ENCODE results near the gene CILP2. TPM values are rescaled to one million over a fixed set of nuclear protein-coding genes. Genes with fewer than 3 reads are reported as not detected.

Gene CILP2
- total and polyA plus RNA-seq, 2 experiments from 2014 or later, result 0.11 to 0.48 TPM

DNA sequence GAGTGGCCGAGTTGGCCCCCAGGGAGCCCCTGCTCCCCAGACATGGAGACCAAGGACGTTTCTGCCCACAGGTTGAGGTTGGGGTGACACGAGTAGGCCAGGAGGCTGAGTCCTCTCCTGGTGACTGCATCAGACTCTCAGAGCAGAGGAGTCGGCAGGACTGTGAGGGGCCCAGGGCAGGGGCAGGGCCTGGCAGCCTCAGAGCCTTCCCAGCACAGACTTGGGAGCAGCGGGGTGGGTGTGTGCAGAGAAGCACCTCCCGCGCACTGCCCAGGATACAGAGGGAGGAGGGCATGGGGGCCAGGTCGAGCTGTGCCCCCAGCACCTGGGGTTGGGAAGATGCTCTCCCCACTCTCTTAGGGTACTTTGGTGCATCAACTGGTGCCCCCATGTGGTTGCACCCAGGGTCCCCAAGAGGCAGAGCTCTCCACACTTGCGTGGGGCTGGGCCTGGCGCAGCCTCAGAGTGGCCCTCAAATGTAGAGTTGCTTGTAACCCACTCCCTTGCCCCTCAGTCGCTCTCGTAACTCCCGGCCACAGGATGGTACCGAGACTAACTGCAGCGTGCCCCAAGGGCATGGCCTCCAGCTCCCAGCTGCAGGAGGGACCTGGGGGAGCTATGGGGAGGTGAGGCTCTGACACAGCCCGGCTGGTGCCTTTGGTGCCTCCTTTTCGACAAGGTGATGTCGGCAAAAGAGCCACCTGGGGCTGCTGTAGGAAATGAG, 38.6 kb upstream of the CILP2 start:
- no peak for DNase-seq
- Histone ChIP-seq H3K4me1 (ENCODE audit: insufficient read depth) (no peaks in the 10 kb centered on the region), H3K4me3 (no peak overlapping the region), H3K79me2 (ENCODE audit: insufficient read depth) (peaks cover 32% of the 10 kb centered on the region), H4K20me1 (ENCODE audit: insufficient read depth) (no peaks in the 10 kb centered on the region), H2AFZ (no peak overlapping the region), H3K9me3 (ENCODE audit: low read depth) (no peaks in the 10 kb centered on the region), H3K27me3 (replicated peaks; ENCODE audit: insufficient read depth) (no peaks in the 10 kb centered on the region), H3K9me2 (ENCODE audit: insufficient read depth) (no peaks in the 10 kb centered on the region), H3K9ac (no peak overlapping the region), H3K36me3 (ENCODE audit: low read depth) (peaks cover 7% of the 10 kb centered on the region; the same call in 1 of the 2 replicates), H3K27ac (no peak overlapping the region), H3K4me2 (ENCODE audit: unreplicated experiment) (no peak overlapping the region), H3F3A (ENCODE audit: insufficient read depth) (no peaks in the 10 kb centered on the region)
- WGBS, 2 experiments (ENCODE audit: low coverage in 1 of 2, low lambda C conversion rate in 2 of 2, missing lambda C conversion rate in 2 of 2), result 80 to 85% methylated on average over 16 to 18 of the region's 18 CpGs
- no peak for TF ChIP-seq EZH2phosphoT487 (IDR thresholded peaks at IDR 0.05; ENCODE audit: insufficient read depth, low read depth)
- no peak for TF ChIP-seq EZH2 (IDR thresholded peaks at IDR 0.05; ENCODE audit: insufficient read depth, poor library complexity, severe bottlenecking)
- in situ Hi-C loops (cut with MboI), result loop anchor here (10.0 kb wide), 1 partner anchor 135 kb away; no protein-coding TSS in a partner anchor

DNA sequence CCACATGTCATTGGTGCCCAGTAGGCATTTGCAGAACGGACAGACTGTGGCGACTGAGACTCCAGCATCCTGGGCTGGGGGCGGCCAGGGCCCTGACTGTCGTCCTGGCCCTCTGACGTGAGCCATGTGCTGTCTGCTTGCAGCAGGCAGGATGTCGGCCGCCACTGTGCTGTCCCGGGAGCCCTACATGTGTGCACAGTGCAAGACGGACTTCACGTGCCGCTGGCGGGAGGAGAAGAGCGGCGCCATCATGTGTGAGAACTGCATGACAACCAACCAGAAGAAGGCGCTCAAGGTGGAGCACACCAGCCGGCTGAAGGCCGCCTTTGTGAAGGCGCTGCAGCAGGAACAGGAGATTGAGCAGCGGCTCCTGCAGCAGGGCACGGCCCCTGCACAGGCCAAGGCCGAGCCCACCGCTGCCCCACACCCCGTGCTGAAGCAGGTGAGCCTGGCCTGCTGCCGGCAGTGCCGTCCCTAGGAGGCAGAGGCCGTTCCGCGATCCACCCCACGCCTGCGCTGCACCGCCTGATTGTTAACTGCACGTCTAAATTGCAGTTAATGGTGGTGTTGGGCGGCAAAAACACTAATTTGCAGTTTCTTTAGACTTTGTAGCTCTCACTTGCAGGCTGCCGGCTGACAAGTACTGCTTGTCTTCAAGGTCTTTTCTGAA, 37.0 kb upstream of the CILP2 start:
- H3K4me1 ChIP-seq (ENCODE audit: insufficient read depth), result no peaks in the 10 kb centered on the region
- no peak overlapping the region for H3K4me2 ChIP-seq (ENCODE audit: unreplicated experiment)
- H4K20me1 ChIP-seq (ENCODE audit: insufficient read depth), result no peaks in the 10 kb centered on the region
- in situ Hi-C loops (cut with MboI), result no loop called here
- H3K9me2 ChIP-seq (ENCODE audit: insufficient read depth), result no peaks in the 10 kb centered on the region
- H3K9me3 ChIP-seq (ENCODE audit: low read depth), result no peaks in the 10 kb centered on the region
- no peaks in the 10 kb centered on the region; the same call in 1 of the 2 replicates for H3K36me3 ChIP-seq (ENCODE audit: low read depth)
- no peak for TF ChIP-seq EZH2 (IDR thresholded peaks at IDR 0.05; ENCODE audit: insufficient read depth, poor library complexity, severe bottlenecking)
- no peak for TF ChIP-seq EZH2phosphoT487 (IDR thresholded peaks at IDR 0.05; ENCODE audit: insufficient read depth, low read depth)
- WGBS, 2 experiments (ENCODE audit: low coverage in 1 of 2, low lambda C conversion rate in 2 of 2, missing lambda C conversion rate in 2 of 2), result 95 to 96% methylated on average over 28 to 34 of the region's 34 CpGs
- H3K79me2 ChIP-seq (ENCODE audit: insufficient read depth), result peaks cover 18% of the 10 kb centered on the region
- H3K9ac ChIP-seq, result no peak overlapping the region
- DNase-seq, result no peak
- no peak overlapping the region for H3K27ac ChIP-seq
- H3F3A ChIP-seq (ENCODE audit: insufficient read depth), result no peaks in the 10 kb centered on the region
- no peak overlapping the region for H2AFZ ChIP-seq
- no peaks in the 10 kb centered on the region for H3K27me3 ChIP-seq (replicated peaks; ENCODE audit: insufficient read depth)
- no peak overlapping the region for H3K4me3 ChIP-seq

DNA sequence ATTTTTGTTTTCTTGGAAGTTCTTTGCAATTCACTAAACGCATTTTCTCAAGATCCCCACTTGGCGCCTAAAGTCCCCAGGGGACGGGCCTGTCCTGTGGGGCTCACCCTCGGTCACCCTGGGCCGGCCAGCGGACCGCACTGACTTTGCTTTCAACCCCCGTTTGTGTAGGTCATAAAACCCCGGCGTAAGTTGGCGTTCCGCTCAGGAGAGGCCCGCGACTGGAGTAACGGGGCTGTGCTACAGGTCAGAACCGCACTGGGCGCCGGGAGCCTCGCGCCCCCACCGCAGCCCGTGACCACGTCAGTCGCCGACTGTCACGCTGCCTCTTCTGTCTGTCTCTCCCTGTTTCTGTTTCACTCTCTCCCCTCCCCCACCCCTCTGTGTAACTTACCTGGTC, 36.3 kb upstream of the CILP2 start:
- Histone ChIP-seq H3K36me3 (ENCODE audit: low read depth) (peaks cover 6% of the 10 kb centered on the region; the same call in 1 of the 2 replicates), H3K27ac (no peak overlapping the region)
- in situ Hi-C loops (cut with MboI), result no loop called here

DNA sequence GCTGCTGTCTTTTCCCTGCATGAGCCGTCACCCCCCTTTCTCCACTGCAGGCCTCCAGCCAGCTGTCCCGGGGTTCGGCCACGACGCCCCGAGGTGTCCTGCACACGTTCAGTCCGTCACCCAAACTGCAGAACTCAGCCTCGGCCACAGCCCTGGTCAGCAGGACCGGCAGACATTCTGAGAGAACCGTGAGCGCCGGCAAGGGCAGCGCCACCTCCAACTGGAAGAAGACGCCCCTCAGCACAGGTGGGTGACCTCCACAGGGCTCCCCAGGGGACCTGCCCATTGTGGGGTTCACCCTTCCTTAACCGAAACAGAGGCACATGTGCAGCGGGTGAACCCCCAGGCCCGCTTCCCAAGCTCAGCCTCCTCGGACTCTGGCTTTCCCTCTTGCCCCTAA, 35.8 kb upstream of the CILP2 start:
- no peak for TF ChIP-seq EZH2phosphoT487 (IDR thresholded peaks at IDR 0.05; ENCODE audit: insufficient read depth, low read depth)
- no peak for TF ChIP-seq EZH2 (IDR thresholded peaks at IDR 0.05; ENCODE audit: insufficient read depth, poor library complexity, severe bottlenecking)
- H3K79me2 ChIP-seq (ENCODE audit: insufficient read depth), result peaks cover 7% of the 10 kb centered on the region; the same call in 1 of the 2 replicates
- H3K4me1 ChIP-seq (ENCODE audit: insufficient read depth), result no peaks in the 10 kb centered on the region
- no peaks in the 10 kb centered on the region for H3K9me3 ChIP-seq (ENCODE audit: low read depth)
- no peaks in the 10 kb centered on the region for H3K27me3 ChIP-seq (replicated peaks; ENCODE audit: insufficient read depth)
- H3K9ac ChIP-seq, result no peak overlapping the region
- H3K36me3 ChIP-seq (ENCODE audit: low read depth), result peaks cover 8% of the 10 kb centered on the region; the same call in 1 of the 2 replicates
- no peak overlapping the region for H2AFZ ChIP-seq
- H3K4me2 ChIP-seq (ENCODE audit: unreplicated experiment), result no peak overlapping the region
- no peak overlapping the region for H3K4me3 ChIP-seq
- DNase-seq, result no peak
- no peaks in the 10 kb centered on the region for H4K20me1 ChIP-seq (ENCODE audit: insufficient read depth)
- H3K9me2 ChIP-seq (ENCODE audit: insufficient read depth), result no peaks in the 10 kb centered on the region
- no peaks in the 10 kb centered on the region for H3F3A ChIP-seq (ENCODE audit: insufficient read depth)
- WGBS, 2 experiments (ENCODE audit: low coverage in 1 of 2, low lambda C conversion rate in 2 of 2, missing lambda C conversion rate in 2 of 2), result 95 to 100% methylated on average over 19 of the region's 19 CpGs
- no peak overlapping the region for H3K27ac ChIP-seq
- in situ Hi-C loops (cut with MboI), result no loop called here

More for the DNA sequence above, 36.3 kb upstream of the CILP2 start:
- WGBS, 2 experiments (ENCODE audit: low coverage in 1 of 2, low lambda C conversion rate in 2 of 2, missing lambda C conversion rate in 2 of 2), result 89 to 91% methylated on average over 20 to 26 of the region's 26 CpGs
- Histone ChIP-seq H2AFZ (no peak overlapping the region), H4K20me1 (ENCODE audit: insufficient read depth) (no peaks in the 10 kb centered on the region), H3K9me3 (ENCODE audit: low read depth) (no peaks in the 10 kb centered on the region), H3K4me3 (no peak overlapping the region), H3K4me2 (ENCODE audit: unreplicated experiment) (no peak overlapping the region), H3K27me3 (replicated peaks; ENCODE audit: insufficient read depth) (no peaks in the 10 kb centered on the region), H3K9me2 (ENCODE audit: insufficient read depth) (no peaks in the 10 kb centered on the region), H3K9ac (no peak overlapping the region), H3K79me2 (ENCODE audit: insufficient read depth) (peaks cover 12% of the 10 kb centered on the region), H3F3A (ENCODE audit: insufficient read depth) (no peaks in the 10 kb centered on the region), H3K4me1 (ENCODE audit: insufficient read depth) (no peaks in the 10 kb centered on the region)
- no peak for DNase-seq
- TF ChIP-seq EZH2 (IDR thresholded peaks at IDR 0.05; ENCODE audit: insufficient read depth, poor library complexity, severe bottlenecking) (no peak), EZH2phosphoT487 (IDR thresholded peaks at IDR 0.05; ENCODE audit: insufficient read depth, low read depth) (no peak)

All from GM23248 (cell line).